ENCODE results near the gene TMEM125. TPM values are rescaled to one million over a fixed set of nuclear protein-coding genes. Genes with fewer than 3 reads are reported as not detected.

TMEM125 gene
- total and polyA plus RNA-seq, 2 of the 4 experiments (the other 2 are of a cell fraction) = under 0.01 to 0.03 TPM

Other genes with a start within 250 kb of the TMEM125 start
- 135 and 173 TPM in 2 replicates for gene EBNA1BP2, start 97.7 kb upstream of the TMEM125 start, total RNA-seq (2012; rRNA removed)
- 79.0 and 82.8 TPM in 2 replicates for gene EBNA1BP2, start 97.7 kb upstream of the TMEM125 start, polyA plus RNA-seq (2012; rRNA removed)
- gene CFAP57, start 97.7 kb upstream of the TMEM125 start, total RNA-seq (2012; rRNA removed) = 0.28 and 0.36 TPM in 2 replicates
- 0.19 and 0.29 TPM in 2 replicates for gene CFAP57, start 97.7 kb upstream of the TMEM125 start, polyA plus RNA-seq (2012; rRNA removed)
- not detected in 2 replicates for gene C1orf210, start 15.6 kb downstream of the TMEM125 start, total RNA-seq (2012; rRNA removed)
- gene C1orf210, start 15.6 kb downstream of the TMEM125 start, polyA plus RNA-seq (2012; rRNA removed) = not detected in 2 replicates
- 2.3 and 3.3 TPM in 2 replicates for gene TIE1, start 31.0 kb downstream of the TMEM125 start, total RNA-seq (2012; rRNA removed)
- gene TIE1, start 31.0 kb downstream of the TMEM125 start, polyA plus RNA-seq (2012; rRNA removed) = 7.5 and 8.5 TPM in 2 replicates
- gene MPL, start 67.8 kb downstream of the TMEM125 start, total RNA-seq (2012; rRNA removed) = not detected in 2 replicates
- 0.12 TPM in 1 of 2 replicates, not detected in the other for gene MPL, start 67.8 kb downstream of the TMEM125 start, polyA plus RNA-seq (2012; rRNA removed)
- 78.0 and 103 TPM in 2 replicates for gene CDC20, start 89.0 kb downstream of the TMEM125 start, total RNA-seq (2012; rRNA removed)
- gene CDC20, start 89.0 kb downstream of the TMEM125 start, polyA plus RNA-seq (2012; rRNA removed) = 107 and 115 TPM in 2 replicates
- 66.4 and 88.9 TPM in 2 replicates for gene ELOVL1, start 98.0 kb downstream of the TMEM125 start, total RNA-seq (2012; rRNA removed)
- 203 and 211 TPM in 2 replicates for gene ELOVL1, start 98.0 kb downstream of the TMEM125 start, polyA plus RNA-seq (2012; rRNA removed)
- gene MED8, start 119.8 kb downstream of the TMEM125 start, total RNA-seq (2012; rRNA removed) = 114 and 120 TPM in 2 replicates
- gene MED8, start 119.8 kb downstream of the TMEM125 start, polyA plus RNA-seq (2012; rRNA removed) = 53.7 and 61.1 TPM in 2 replicates
- gene SZT2, start 119.9 kb downstream of the TMEM125 start, total RNA-seq (2012; rRNA removed) = 9.5 and 9.7 TPM in 2 replicates
- 14.3 and 15.7 TPM in 2 replicates for gene SZT2, start 119.9 kb downstream of the TMEM125 start, polyA plus RNA-seq (2012; rRNA removed)
- gene HYI, start 183.9 kb downstream of the TMEM125 start, total RNA-seq (2012; rRNA removed) = 21.5 and 25.0 TPM in 2 replicates
- 53.7 and 66.7 TPM in 2 replicates for gene HYI, start 183.9 kb downstream of the TMEM125 start, polyA plus RNA-seq (2012; rRNA removed)

Measured in IMR-90 (cell line).